ENCODE results near the gene CCT5.

- no peak for TF ChIP-seq CTCF (IDR thresholded peaks at IDR 0.05; ENCODE audit: borderline replicate concordance, extremely low read depth, low read length, poor library complexity, severe bottlenecking)
- no peak for TF ChIP-seq EZH2 (IDR thresholded peaks at IDR 0.05; ENCODE audit: borderline replicate concordance, low read depth, low read length, severe bottlenecking)
Observed at GRCh38 chr5:10218658-10219057, 31.4 kb upstream of the CCT5 start.

All from DND-41 (cell line).